ENCODE data around the gene MYO5C.

Gene MYO5C

DNA sequence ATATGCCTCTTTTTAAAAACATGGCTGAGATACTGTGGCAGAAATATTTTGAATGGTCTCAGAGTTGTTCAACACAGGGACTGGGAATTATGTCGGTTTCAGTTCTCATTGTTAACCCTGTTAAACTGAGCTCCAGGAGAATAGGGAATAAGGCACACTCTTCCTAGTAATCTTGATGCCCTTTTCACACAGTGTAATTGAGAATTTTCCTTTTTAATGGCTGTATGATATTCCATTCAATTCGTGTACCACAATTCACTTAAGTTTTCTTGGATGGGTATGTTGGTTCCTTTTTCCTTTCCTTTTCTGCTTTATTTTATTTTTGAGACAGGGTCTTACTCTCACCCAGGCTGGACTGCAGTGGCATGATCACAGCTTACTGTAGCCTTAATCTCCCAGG lies 149.3 kb downstream of the MYO5C start:
- no peak for DNase-seq

DNA sequence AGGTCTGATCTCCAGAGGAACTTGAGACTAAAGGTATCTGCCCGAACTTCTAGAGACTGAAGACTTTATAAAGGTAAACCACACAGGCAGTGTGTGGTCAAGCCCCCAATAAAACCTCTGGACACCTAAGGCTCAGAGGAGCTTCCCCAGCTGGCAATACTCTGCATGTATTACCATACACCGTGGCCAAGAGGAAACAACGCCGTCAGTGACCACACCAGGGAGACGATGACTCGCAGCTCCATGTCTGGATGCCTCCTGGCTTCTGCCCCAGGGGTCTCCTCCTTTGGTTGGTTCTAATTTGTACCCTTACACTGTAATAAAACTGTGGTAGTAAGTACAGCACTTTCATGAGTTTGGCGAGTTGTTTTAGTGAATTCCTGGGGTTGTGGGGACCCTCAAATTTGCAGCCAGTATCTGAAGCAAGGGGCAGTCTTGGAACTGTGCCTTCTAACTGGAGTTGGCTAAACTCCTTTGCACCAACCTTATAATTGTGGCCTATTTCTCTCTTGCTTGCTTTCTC lies 150.9 kb downstream of the MYO5C start:
- DNase-seq: no peak

DNA sequence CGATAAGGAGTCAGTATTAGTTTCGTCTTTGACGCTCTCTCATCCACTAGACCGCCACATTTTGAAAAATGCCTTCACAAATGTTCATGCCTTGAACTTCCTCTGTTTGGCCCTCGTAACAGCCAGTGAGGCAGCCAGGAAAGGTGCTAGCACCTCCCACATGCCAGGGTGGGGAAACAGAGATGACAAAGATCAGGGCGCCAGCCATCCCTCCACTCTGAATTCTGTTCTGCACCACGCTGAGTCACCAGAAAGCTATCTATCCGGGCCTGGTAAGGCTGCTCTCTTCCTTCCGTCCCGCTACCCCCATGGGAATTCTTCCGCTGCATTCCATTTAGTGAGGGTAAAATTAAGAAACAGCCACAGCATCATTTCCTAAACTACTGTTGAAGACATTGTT lies 151.7 kb downstream of the MYO5C start:
- no peak for DNase-seq

All from T-helper 2 cell (primary cell).